GM12878 (cell line): ENCODE measurements around the gene HIRA. TPM values are rescaled to one million over a fixed set of nuclear protein-coding genes. Genes with fewer than 3 reads are reported as not detected.

Experiments used
- ATF3 ChIP-seq: IDR thresholded peaks from 2 replicates; pipeline ENCODE4 v1.6.1; 2011; ENCODE audit warnings: low read depth, mild to moderate bottlenecking, low read length, moderate library complexity, borderline replicate concordance; ENCODE audit errors: extremely low read depth
- CBFB ChIP-seq: IDR thresholded peaks from 2 replicates; pipeline ENCODE4 v1.6.1; 2016; ENCODE audit warnings: antibody characterized with exemption, low read depth
- CHD4 ChIP-seq: fragments of 200-600 bp; sonication (generic); IDR thresholded peaks from 2 replicates; pipeline ENCODE4 v1.6.1; 2016; ENCODE audit warnings: mild to moderate bottlenecking
- E2F4 ChIP-seq: IDR thresholded peaks from 2 replicates; pipeline ENCODE4 v1.6.1; 2012; ENCODE audit warnings: low read depth, low read length, improper control_type of control experiment
- EGR1 ChIP-seq, 2 experiments: IDR thresholded peaks; 1 replicate in 1 of 2; 2 replicates in 1 of 2; pipeline ENCODE4 v1.6.1; 2011 to 2012; ENCODE audit warnings: low read depth in 2 of 2, low read length in 2 of 2, borderline replicate concordance in 1 of 2, mild to moderate bottlenecking in 1 of 2, moderate library complexity in 1 of 2
- ELK1 ChIP-seq: IDR thresholded peaks from 2 replicates; pipeline ENCODE4 v1.6.1; 2012; ENCODE audit warnings: low read depth, low read length, improper control_type of control experiment
- JUNB ChIP-seq: IDR thresholded peaks from 2 replicates; pipeline ENCODE4 v1.6.1; 2016; ENCODE audit warnings: antibody characterized with exemption, mild to moderate bottlenecking
- JUND ChIP-seq: IDR thresholded peaks from 2 replicates; pipeline ENCODE4 v1.6.1; 2012; ENCODE audit warnings: low read depth, mild to moderate bottlenecking, low read length, improper control_type of control experiment, moderate library complexity
- NKRF ChIP-seq: fragments of 450-650 bp; conservative IDR thresholded peaks from 2 replicates; pipeline ENCODE4 v1.6.1; 2017; ENCODE audit warnings: mild to moderate bottlenecking, moderate library complexity
- NR2C1 ChIP-seq: fragments of 450-650 bp; IDR thresholded peaks from 2 replicates; pipeline ENCODE4 v1.6.1; 2017; ENCODE audit warnings: antibody characterized with exemption, mild to moderate bottlenecking, moderate library complexity
- PAX8 ChIP-seq: fragments of 450-650 bp; IDR thresholded peaks from 2 replicates; pipeline ENCODE4 v1.6.1; 2017; ENCODE audit warnings: mild to moderate bottlenecking, moderate library complexity
- RBBP5 ChIP-seq: fragments of 200-600 bp; sonication (generic); conservative IDR thresholded peaks from 2 replicates; pipeline ENCODE4 v1.6.1; 2016
- RCOR1 ChIP-seq: conservative IDR thresholded peaks from 2 replicates; pipeline ENCODE4 v1.6.1; 2012; ENCODE audit warnings: low read depth, low read length, improper control_type of control experiment
- RELB ChIP-seq: fragments of 450-650 bp; IDR thresholded peaks from 2 replicates; pipeline ENCODE4 v1.6.1; 2017; ENCODE audit warnings: low read depth, mild to moderate bottlenecking, moderate library complexity
- ZNF384 ChIP-seq: IDR thresholded peaks from 2 replicates; pipeline ENCODE4 v1.6.1; 2012; ENCODE audit warnings: low read depth, mild to moderate bottlenecking, low read length, improper control_type of control experiment, borderline replicate concordance
- ZNF622 ChIP-seq: fragments of 450-650 bp; IDR thresholded peaks from 2 replicates; pipeline ENCODE4 v1.6.1; 2017; ENCODE audit warnings: mild to moderate bottlenecking, inconsistent platforms
- polyA plus RNA-seq, 11 experiments: library from polyadenylated mRNA; depleted of rRNA in 4 of 11; unstranded in 6 of 11; stranded (reverse) in 5 of 11; fragments of >200 nt; fragmentation: Nextera tagmentation in 4 of 11; fragmentation: Illumina TruSeq in 1 of 11; extraction: Ambion mirVana in 4 of 11; extraction: Trizol in 1 of 11; gene quantifications; 1 replicate in 1 of 11; 2 replicates in 10 of 11; pipeline versions ENCODE4 v1.2.1 to v1.2.3, GENCODE V29; 2011 to 2016; ENCODE audit warnings: inconsistent platforms in 2 of 11, missing spikeins in 2 of 11, low read depth in 1 of 11
- total RNA-seq, 4 experiments: library from RNA; depleted of rRNA in 3 of 4; stranded (reverse); fragments of >200 nt in 3 of 4; fragmentation: Illumina TruSeq in 1 of 4; extraction: Trizol in 1 of 4; gene quantifications; 2 replicates each; pipeline versions ENCODE4 v1.2.1 to v1.2.3, GENCODE V29; 2013 to 2021

The HIRA gene
- total and polyA plus RNA-seq, 10 of the 15 experiments (the other 5 are each of a cell fraction or from before 2014, with no cell fraction given): 0.34 to 32.7 (median 14.5) TPM

- TF ChIP-seq RBBP5 (no peak), ZNF622 (no peak), ZNF384 (no peak), RELB (peak; percentile 95), NKRF (peak; percentile 48; the same call in 1 of the 2 replicates), JUNB (no peak), JUND (peak; percentile 99), RCOR1 (no peak), NR2C1 (no peak), E2F4 (0 out of 2 replicates have a peak, but pooled peaks have one; percentile 67), CHD4 (no peak), CBFB (peak; percentile 75; the same call in 1 of the 2 replicates), ELK1 (peak; percentile 98), EGR1 (IDR thresholded peaks at IDR 0.05; ENCODE audit: borderline replicate concordance in 1 of 2, low read depth in 2 of 2, low read length in 2 of 2) (peak in 1 of 2 experiments; percentile 31; a peak in 1 of 3 replicates), PAX8 (no peak), ATF3 (no peak)
These were observed 47.4 kb upstream of the HIRA start, which contains the start of gene UFD1 (continued) for GRCh38 chr22:19478901-19479354.
